ENCODE results near the gene NXPE2.
"Not testable (repeated sequence)": the region's sequence is repeated elsewhere in the genome, so short reads cannot be mapped to it uniquely, and the experiment has no call there.

GRCh38 chr11:114639440-114639839 is 38.9 kb upstream of the NXPE2 start:
- not testable (repeated sequence) for TF ChIP-seq BHLHE40 (IDR thresholded peaks at IDR 0.05; ENCODE audit: borderline replicate concordance); ZNF384 (IDR thresholded peaks at IDR 0.05); TARDBP (IDR thresholded peaks at IDR 0.05); CTBP1 (IDR thresholded peaks at IDR 0.05; ENCODE audit: borderline replicate concordance); FOXM1 (IDR thresholded peaks at IDR 0.05; ENCODE audit: borderline replicate concordance); NFRKB (IDR thresholded peaks at IDR 0.05); SUZ12 (IDR thresholded peaks at IDR 0.05); ARNT (IDR thresholded peaks at IDR 0.05); FOXK2 (IDR thresholded peaks at IDR 0.05); LEF1 (IDR thresholded peaks at IDR 0.05; ENCODE audit: borderline replicate concordance)

All from HEK293T (cell line).